K562 treated with DMSO at 1 percent for 24 hours (cell line): ENCODE data around the gene PDILT. TPM values are rescaled to one million over a fixed set of nuclear protein-coding genes. Genes with fewer than 3 reads are reported as not detected.

Experiments used
- total RNA-seq: library from RNA; unstranded; fragments of 300-600 nt; gene quantifications from 2 replicates; pipeline ENCODE4 v1.2.3, GENCODE V29; 2022; ENCODE audit warnings: low read depth; ENCODE audit not compliant: insufficient read depth

The PDILT gene, protein sequence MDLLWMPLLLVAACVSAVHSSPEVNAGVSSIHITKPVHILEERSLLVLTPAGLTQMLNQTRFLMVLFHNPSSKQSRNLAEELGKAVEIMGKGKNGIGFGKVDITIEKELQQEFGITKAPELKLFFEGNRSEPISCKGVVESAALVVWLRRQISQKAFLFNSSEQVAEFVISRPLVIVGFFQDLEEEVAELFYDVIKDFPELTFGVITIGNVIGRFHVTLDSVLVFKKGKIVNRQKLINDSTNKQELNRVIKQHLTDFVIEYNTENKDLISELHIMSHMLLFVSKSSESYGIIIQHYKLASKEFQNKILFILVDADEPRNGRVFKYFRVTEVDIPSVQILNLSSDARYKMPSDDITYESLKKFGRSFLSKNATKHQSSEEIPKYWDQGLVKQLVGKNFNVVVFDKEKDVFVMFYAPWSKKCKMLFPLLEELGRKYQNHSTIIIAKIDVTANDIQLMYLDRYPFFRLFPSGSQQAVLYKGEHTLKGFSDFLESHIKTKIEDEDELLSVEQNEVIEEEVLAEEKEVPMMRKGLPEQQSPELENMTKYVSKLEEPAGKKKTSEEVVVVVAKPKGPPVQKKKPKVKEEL
- total RNA-seq = not detected in 2 replicates

DNA sequence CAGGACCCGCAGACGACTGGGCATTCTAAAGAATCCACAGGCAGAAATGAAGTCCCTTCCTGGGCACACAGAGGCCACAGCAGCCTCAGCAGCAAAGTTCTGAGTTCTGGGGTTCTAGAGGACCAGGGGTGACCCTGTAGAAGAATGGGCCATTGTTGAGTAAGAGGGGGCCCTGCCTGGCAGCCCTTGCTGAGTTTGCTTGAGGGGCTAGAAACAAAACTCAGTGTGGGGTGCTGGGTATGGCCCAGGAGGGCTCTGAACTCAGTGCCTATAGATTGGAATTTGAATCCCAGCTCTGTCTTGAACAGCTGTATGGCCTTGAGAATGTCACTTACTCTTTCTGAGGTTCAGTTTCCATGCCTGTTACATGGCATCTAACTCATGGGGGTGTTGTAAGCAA lies at the start of gene PDILT:
Gene PDILT, minus strand, starts transcription at position 101 of the 400 bp plus-strand sequence. CDS start 5,437 bp downstream, outside the sequence.

DNA sequence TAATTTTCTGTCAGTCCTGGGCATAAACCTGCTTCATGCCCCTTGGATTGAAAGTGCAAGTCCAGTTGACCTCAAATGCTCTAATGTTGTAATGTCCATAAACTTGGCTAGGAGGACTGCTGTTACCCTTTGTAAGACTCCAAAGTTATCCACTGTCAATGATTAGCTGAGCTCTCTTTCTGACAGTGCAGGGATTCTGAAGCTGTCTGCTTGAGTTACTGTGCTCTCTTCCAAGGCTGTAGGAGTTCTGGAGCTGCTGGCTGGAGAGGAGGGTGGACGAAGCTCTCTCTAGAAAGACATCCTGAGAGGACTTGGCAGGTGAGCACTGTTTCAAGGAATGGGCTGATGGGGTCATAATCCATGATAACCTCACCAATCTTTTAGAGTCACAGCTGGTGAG lies 46.8 kb upstream of the PDILT start, which contains the start of gene ACSM2A:
Gene ACSM2A, plus strand, starts transcription at position 158 of the 400 bp plus-strand sequence. CDS start 8,594 bp downstream, outside the sequence.

DNA sequence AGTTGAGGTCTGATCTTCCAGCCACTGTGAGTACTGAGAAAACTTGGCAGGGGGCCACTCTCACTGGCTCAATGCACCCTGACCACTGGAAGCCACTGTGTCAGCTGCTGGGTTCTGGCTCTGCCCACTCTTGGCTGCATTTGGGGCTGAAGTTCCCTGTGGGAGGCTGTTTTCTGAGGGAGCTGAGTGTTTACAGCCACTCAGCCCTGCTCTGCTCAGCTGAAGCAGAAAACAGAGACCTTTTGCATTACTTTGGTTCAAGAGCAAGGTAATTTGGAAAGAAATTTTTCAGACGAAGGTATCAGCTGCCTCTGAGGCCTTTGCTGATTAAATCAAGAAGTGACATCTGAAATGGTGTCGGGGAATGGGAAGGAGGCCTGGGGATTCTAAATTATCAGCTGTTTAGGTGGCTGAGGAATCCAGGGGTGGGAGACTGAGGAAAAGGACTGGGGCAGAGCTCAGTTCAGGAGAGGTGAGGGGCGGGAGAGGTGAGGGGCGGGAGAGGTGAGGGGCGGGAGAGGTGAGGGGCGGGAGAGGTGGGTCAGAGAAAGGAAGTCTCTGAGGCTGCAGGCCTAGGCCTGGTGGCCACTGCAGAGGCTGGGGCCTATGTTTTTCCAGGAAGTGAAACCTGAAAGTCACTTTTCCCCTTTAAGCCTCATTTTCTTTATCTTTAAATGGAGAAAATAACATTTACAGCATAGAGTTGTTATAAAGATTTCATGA lies 5.0 kb upstream of the PDILT start, which contains the start of gene ACSM5:
Gene ACSM5, plus strand, starts transcription at position 137 of the 723 bp plus-strand sequence. CDS start 1,951 bp downstream, outside the sequence.

DNA sequence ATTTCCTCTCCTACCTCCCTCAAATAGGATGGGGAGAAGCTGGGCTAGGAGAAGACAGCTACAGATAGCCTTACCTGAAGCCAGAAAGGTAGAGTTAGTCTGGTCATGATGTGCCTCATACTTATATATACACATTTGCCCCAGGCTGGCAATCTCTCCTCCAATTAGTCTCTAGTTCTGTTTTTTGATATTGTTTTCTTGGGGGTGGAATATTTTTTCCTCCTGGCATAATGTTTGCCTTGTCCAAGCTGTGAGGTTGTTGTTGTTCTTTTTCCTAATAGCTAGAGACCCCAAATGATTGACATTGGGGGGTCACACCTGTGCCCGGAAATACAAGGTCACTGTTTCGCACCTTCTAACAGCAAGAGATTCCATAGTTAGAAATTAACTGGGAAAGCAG lies 51.9 kb downstream of the PDILT start, which contains the start of gene UMOD:
Gene UMOD, minus strand, starts transcription at position 101 of the 400 bp plus-strand sequence. CDS start 1,978 bp downstream, outside the sequence.

DNA sequence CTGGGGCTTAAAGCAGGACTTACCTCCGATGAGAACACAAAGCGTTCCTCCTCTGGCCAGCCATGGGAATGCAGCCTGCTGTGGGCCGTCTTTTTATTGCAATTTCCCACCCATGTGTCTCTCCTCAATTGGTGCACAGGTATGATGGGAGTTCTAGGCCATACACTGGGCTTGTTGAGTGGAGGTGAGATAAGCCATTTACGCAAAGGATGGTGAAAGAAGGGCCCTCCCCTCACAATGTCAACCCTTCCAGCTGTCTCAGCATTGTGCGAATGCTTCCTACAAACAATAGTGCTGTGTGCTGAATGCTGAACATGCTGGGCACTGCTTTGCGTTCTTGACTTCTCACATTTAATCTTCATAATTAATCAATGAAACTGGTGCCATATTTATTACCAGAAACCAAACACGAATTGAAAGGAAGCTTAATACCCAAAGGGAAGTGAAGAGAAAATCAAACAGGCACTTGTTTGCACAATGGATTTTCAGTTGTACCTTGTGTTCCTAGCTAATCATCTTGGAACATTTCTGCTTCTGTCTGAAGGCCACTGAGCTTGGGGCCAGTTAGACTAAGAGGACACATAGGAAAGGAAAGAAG lies 77.0 kb downstream of the PDILT start, which contains the start of gene GP2:
Gene GP2, minus strand, starts transcription at position 70 of the 598 bp plus-strand sequence. CDS start 1,082 bp downstream, outside the sequence.

Other genes starting within 250 kb of the PDILT start
- not detected in 2 replicates for gene GP2, start 77.2 kb downstream of the PDILT start, total RNA-seq
- not detected in 2 replicates for gene UMOD, start 52.0 kb downstream of the PDILT start, total RNA-seq
- gene ACSM5, start 4.8 kb upstream of the PDILT start, total RNA-seq = 0.80 and 1.1 TPM in 2 replicates
- gene ACSM2A, start 46.8 kb upstream of the PDILT start, total RNA-seq = not detected in 2 replicates
- gene ACSM2B, start 171.6 kb upstream of the PDILT start, total RNA-seq = 1.6 and 2.0 TPM in 2 replicates